HepG2 (cell line): ENCODE results near the gene DOCK2. TPM values are rescaled to one million over a fixed set of nuclear protein-coding genes. Genes with fewer than 3 reads are reported as not detected.

Source experiments
- ATAC-seq: fragments of 200-7000 bp; cut with Tn5 transposase; 3 replicates; pipeline ENCODE4 v1.9.1; 2020; ENCODE audit warnings: mild to moderate bottlenecking, moderate library complexity
- BruUV-seq: library from RNA; stranded (reverse); fragments of 400-500 nt; replicated peaks from 2 replicates; lab custom pipeline; 2021; lab: Mats Ljungman, UMichigan
- CTCF ChIA-PET: fragments of 300-600 bp; formaldehyde crosslinking; extraction: SDS; loops from one replicate; lab custom pipeline; 2021; ENCODE audit warnings: low total read pairs, inconsistent platforms, low intra/inter-chr PET ratio; lab: Yijun Ruan, JAX
- POLR2A ChIA-PET: fragments of 350-600 bp; sonication (Branson Sonifier 250); formaldehyde crosslinking; loops from one replicate; lab custom pipeline; 2020; ENCODE audit warnings: antibody characterized with exemption, inconsistent platforms; lab: Yijun Ruan, JAX
- DNase-seq: peaks from one replicate; pipeline ENCODE4 v3.0.0-alpha.2; 2015; ENCODE audit warnings: low spot score
- FAIRE-seq: peaks from 3 replicates; lab custom pipeline; 2011; peaks lifted over from hg19 to GRCh38; lab: Jason Lieb, UNC
- H2AFZ ChIP-seq: one replicate; pipeline ENCODE4 v1.6.1; 2011; ENCODE audit warnings: low read length, inconsistent platforms
- H3K27ac ChIP-seq: fragments of 300-600 bp; 3 replicates; pipeline ENCODE4 v1.8.0; 2011; ENCODE audit warnings: mixed run types, mild to moderate bottlenecking, mixed read lengths, low read length, inconsistent platforms; ENCODE audit not compliant: insufficient read depth; ENCODE audit errors: extremely low read length
- H3K27me3 ChIP-seq, 2 experiments: fragments of 200-600 bp in 1 of 2; 2 replicates in 1 of 2; 3 replicates in 1 of 2; pipeline versions ENCODE4 v1.6.0 to v1.8.0; 2011; ENCODE audit warnings: low read length in 2 of 2, mild to moderate bottlenecking in 2 of 2, moderate library complexity in 2 of 2, inconsistent platforms in 1 of 2; ENCODE audit not compliant: insufficient read depth in 2 of 2, control insufficient read depth in 1 of 2
- H3K36me3 ChIP-seq, 2 experiments: fragments of 200-600 bp in 1 of 2; replicated peaks in 1 of 2; 2 replicates in 1 of 2; 3 replicates in 1 of 2; pipeline versions ENCODE4 v1.5.1 to v1.8.0; 2011; ENCODE audit warnings: low read length in 2 of 2, inconsistent platforms in 1 of 2; ENCODE audit not compliant: insufficient read depth in 2 of 2, control insufficient read depth in 1 of 2
- H3K4me1 ChIP-seq: 2 replicates; pipeline ENCODE4 v1.5.1; 2012; ENCODE audit warnings: low read length, inconsistent platforms; ENCODE audit not compliant: insufficient read depth
- H3K4me2 ChIP-seq: 2 replicates; pipeline ENCODE4 v1.6.0; 2011; ENCODE audit warnings: low read depth, low read length, inconsistent platforms
- H3K4me3 ChIP-seq, 3 experiments: fragments of 200-600 bp in 1 of 3; sonication (generic), shearing (Covaris generic) in 1 of 3; replicated peaks in 1 of 3; 2 replicates each; pipeline ENCODE4 v1.5.1; 2011 to 2016; ENCODE audit warnings: low read length in 3 of 3, inconsistent platforms in 2 of 3, low read depth in 2 of 3, mild to moderate bottlenecking in 2 of 3, control low read depth in 1 of 3, mixed read lengths in 1 of 3; ENCODE audit not compliant: insufficient read depth in 1 of 3
- H3K79me2 ChIP-seq: one replicate; pipeline ENCODE4 v1.6.1; 2011; ENCODE audit warnings: low read length, inconsistent platforms; ENCODE audit not compliant: insufficient read depth
- H3K9ac ChIP-seq: 2 replicates; pipeline ENCODE4 v1.6.0; 2011; ENCODE audit warnings: mild to moderate bottlenecking, low read depth, low read length, inconsistent platforms; ENCODE audit not compliant: insufficient read depth
- H3K9me3 ChIP-seq: 2 replicates; pipeline ENCODE4 v1.5.1; 2012; ENCODE audit warnings: mild to moderate bottlenecking, low read length
- H4K20me1 ChIP-seq: 2 replicates; pipeline ENCODE4 v1.6.0; 2011; ENCODE audit warnings: inconsistent platforms, mild to moderate bottlenecking, low read length, moderate library complexity; ENCODE audit not compliant: insufficient read depth
- BCL3 ChIP-seq: sonication (generic); formaldehyde crosslinking; IDR thresholded peaks from 2 replicates; pipeline ENCODE4 v1.5.1; 2020; ENCODE audit warnings: mild to moderate bottlenecking, missing genetic modification reagents, moderate library complexity
- E2F5 ChIP-seq: sonication (generic); formaldehyde crosslinking; conservative IDR thresholded peaks from 2 replicates; pipeline ENCODE4 v1.4.0; 2020; ENCODE audit warnings: missing genetic modification reagents
- EEA1 ChIP-seq: sonication (generic); formaldehyde crosslinking; IDR thresholded peaks from 2 replicates; pipeline ENCODE4 v1.5.1; 2020; ENCODE audit warnings: mild to moderate bottlenecking, missing genetic modification reagents, borderline replicate concordance
- GZF1 ChIP-seq: sonication (generic); formaldehyde crosslinking; IDR thresholded peaks from 2 replicates; pipeline ENCODE4 v1.5.1; 2020; ENCODE audit warnings: mild to moderate bottlenecking, missing genetic modification reagents
- NONO ChIP-seq, 2 experiments: fragments of 450-650 bp in 1 of 2; sonication (generic) in 1 of 2; formaldehyde crosslinking in 1 of 2; IDR thresholded peaks in 1 of 2; conservative IDR thresholded peaks in 1 of 2; 2 replicates each; pipeline versions ENCODE4 v1.6.1 to v1.8.0; 2017 to 2022; ENCODE audit warnings: mild to moderate bottlenecking in 1 of 2, missing genetic modification reagents in 1 of 2, moderate library complexity in 1 of 2
- PTBP1 ChIP-seq: fragments of 200-400 bp; formaldehyde crosslinking; IDR thresholded peaks from 2 replicates; pipeline ENCODE4 v1.6.1; 2018; ENCODE audit warnings: low read length, low read depth; ENCODE audit not compliant: poor library complexity, severe bottlenecking
- SMARCE1 ChIP-seq: fragments of 450-650 bp; IDR thresholded peaks from 2 replicates; pipeline ENCODE4 v1.6.1; 2017; ENCODE audit warnings: borderline replicate concordance
- SP1 ChIP-seq, 2 experiments: fragments of 450-650 bp in 1 of 2; sonication (generic) in 1 of 2; formaldehyde crosslinking in 1 of 2; IDR thresholded peaks; 2 replicates each; pipeline versions ENCODE4 v1.4.0 to v1.6.1; 2016 to 2020; ENCODE audit warnings: missing genetic modification reagents in 1 of 2
- TBX3 ChIP-seq: fragments of 450-650 bp; IDR thresholded peaks from 2 replicates; pipeline ENCODE4 v1.6.1; 2017; ENCODE audit warnings: antibody characterized with exemption, mild to moderate bottlenecking, inconsistent platforms, borderline replicate concordance
- TRIM22 ChIP-seq: fragments of 450-650 bp; IDR thresholded peaks from 2 replicates; pipeline ENCODE4 v1.6.1; 2017
- ZBTB37 ChIP-seq: sonication (generic); formaldehyde crosslinking; IDR thresholded peaks from 2 replicates; pipeline ENCODE4 v1.4.0; 2020; ENCODE audit warnings: mild to moderate bottlenecking, missing genetic modification reagents
- ZNF101 ChIP-seq: sonication (generic); formaldehyde crosslinking; IDR thresholded peaks from 2 replicates; pipeline ENCODE4 v1.4.0; 2020; ENCODE audit warnings: mild to moderate bottlenecking, low read depth, missing genetic modification reagents, borderline replicate concordance
- ZNF205 ChIP-seq: IDR thresholded peaks from 2 replicates; pipeline ENCODE4 v1.6.1; 2018; ENCODE audit warnings: missing biosample characterization, missing genetic modification reagents
- ZNF275 ChIP-seq: sonication (generic); formaldehyde crosslinking; IDR thresholded peaks from 2 replicates; pipeline ENCODE4 v1.8.0; 2022; ENCODE audit warnings: missing genetic modification reagents, mild to moderate bottlenecking, inconsistent platforms, borderline replicate concordance
- WGBS: methylation state at CpG from one replicate; pipeline ENCODE4 v1.1.6; 2017; ENCODE audit warnings: low lambda C conversion rate; 5-methylcytosine and 5-hydroxymethylcytosine counted together
- in situ Hi-C: cut with HindIII; loops from 2 replicates; pipeline ENCODE4 v1.10.0; 2017; ENCODE audit warnings: low pct_unique_long_range_greater_than_20kb; ENCODE audit not compliant: extremely low pct_ligation_motif_present
- intact Hi-C: fragments of 100-400 bp; cut with micrococcal nuclease; formaldehyde crosslinking; loops from one replicate; pipeline ENCODE4 v1.10.0; 2022; ENCODE audit not compliant: unreplicated experiment
- polyA plus RNA-seq, 8 experiments: library from polyadenylated mRNA; depleted of rRNA in 3 of 8; stranded (reverse) in 7 of 8; unstranded in 1 of 8; fragments of >200 nt; fragmentation: Illumina TruSeq in 4 of 8; extraction: Trizol in 4 of 8; gene quantifications; 2 replicates each; pipeline versions ENCODE4 v1.2.1 to v1.2.3, GENCODE V29; 2011 to 2016; ENCODE audit warnings: low read depth in 4 of 8, missing spikeins in 1 of 8, mixed read lengths in 1 of 8; ENCODE audit not compliant: insufficient read depth in 1 of 8
- total RNA-seq, 5 experiments: library from RNA; depleted of rRNA; stranded (reverse); fragments of >200 nt; fragmentation: Illumina TruSeq; extraction: Trizol; gene quantifications; 2 replicates each; pipeline ENCODE4 v1.2.3, GENCODE V29; 2016; ENCODE audit warnings: low read depth in 1 of 5

The DOCK2 gene
- total and polyA plus RNA-seq, 2 of the 13 experiments (the other 11 are each of a cell fraction or from before 2014, with no cell fraction given), result not detected

- Histone ChIP-seq H3K4me3 (no peak overlapping the region), H3K27ac (no peak overlapping the region), H4K20me1 (no peaks in the 10 kb centered on the region), H3K9me3 (no peaks in the 10 kb centered on the region), H3K36me3 (no peaks in the 10 kb centered on the region), H2AFZ (no peak overlapping the region), H3K4me2 (no peak overlapping the region), H3K27me3 (no peaks in the 10 kb centered on the region; a peak in 3 of 5 replicates), H3K4me1 (no peaks in the 10 kb centered on the region), H3K79me2 (no peaks in the 10 kb centered on the region), H3K9ac (no peak overlapping the region)
- POLR2A ChIA-PET, result no interaction called here
- no peak for DNase-seq
- CTCF ChIA-PET, result no interaction called here
- in situ Hi-C loops, result no loop called here
- FAIRE-seq, result no peak
- intact Hi-C loops, result loop anchor here (2.0 kb wide), 1 partner anchor 277 kb away; the partner anchor contains the start of gene INSYN2B
- ATAC-seq, result no peak
- no TSS peak for BruUV-seq
- no peak for TF ChIP-seq BCL3 (CRISPR knock-in tag)
- TF ChIP-seq GZF1, result no peak
- TF ChIP-seq SP1 (IDR thresholded peaks at IDR 0.05), result no peak
- no peak for TF ChIP-seq SP1 (CRISPR knock-in tag; IDR thresholded peaks at IDR 0.05)
- TF ChIP-seq PTBP1, result no peak
- no peak for TF ChIP-seq ZBTB37 (CRISPR knock-in tag)
- no peak for TF ChIP-seq ZNF275 (CRISPR knock-in tag)
- no peak for TF ChIP-seq NONO (IDR thresholded peaks at IDR 0.05)
- TF ChIP-seq NONO (CRISPR knock-in tag; conservative IDR thresholded peaks at IDR 0.05), result no peak
- no peak for TF ChIP-seq TBX3
- no peak for TF ChIP-seq ZNF101 (CRISPR knock-in tag)
- TF ChIP-seq EEA1 (CRISPR knock-in tag), result no peak
- no peak for TF ChIP-seq SMARCE1
- no peak for TF ChIP-seq E2F5 (CRISPR knock-in tag)
- no peak for TF ChIP-seq ZNF205 (CRISPR knock-in tag)
- TF ChIP-seq TRIM22, result no peak
- 0% methylated on average over 2 of the region's 2 CpGs for WGBS
Measured at GRCh38 chr5:169703813-169704212, 66.7 kb downstream of the DOCK2 start.
